ENCODE data around the gene KATNAL1. TPM values are rescaled to one million over a fixed set of nuclear protein-coding genes. Genes with fewer than 3 reads are reported as not detected.
A peak's percentile ranks its signal among the peaks of the same experiment; 100 is the strongest.

The KATNAL1 gene
- total RNA-seq, 1 experiment from 2014 or later, result 11.2 TPM

GRCh38 chr13:30196025-30196424 lies 111.3 kb downstream of the KATNAL1 start:
- Histone ChIP-seq H3K4me2 (ENCODE audit: insufficient read depth, insufficient read length, low read length) (no peak overlapping the region), H3K4ac (ENCODE audit: low read depth, low read length) (no peak overlapping the region), H2AK5ac (ENCODE audit: insufficient read length, low read length) (no peak overlapping the region), H3T11ph (ENCODE audit: low read length) (no peak overlapping the region), H3K23me2 (ENCODE audit: insufficient read length, low read depth, low read length, poor library complexity, severe bottlenecking) (no peaks in the 10 kb centered on the region), H4K5ac (ENCODE audit: insufficient read length, low read depth, low read length) (no peak overlapping the region), H2AFZ (ENCODE audit: low read length) (no peak overlapping the region), H3K9ac (ENCODE audit: extremely low read depth, insufficient read length, low read length) (no peak overlapping the region), H3K27me3 (ENCODE audit: insufficient read depth, low read length) (no peaks in the 10 kb centered on the region), H3K79me1 (ENCODE audit: insufficient read depth, low read depth, low read length, poor library complexity, severe bottlenecking) (no peaks in the 10 kb centered on the region), H3K56ac (ENCODE audit: insufficient read length, low read depth, low read length) (no peak overlapping the region), H3K79me2 (ENCODE audit: insufficient read depth, low read length) (no peaks in the 10 kb centered on the region), H2BK120ac (ENCODE audit: low read depth, low read length, poor library complexity, severe bottlenecking) (no peak overlapping the region), H2BK15ac (ENCODE audit: low read depth, low read length) (no peak overlapping the region), H3K14ac (ENCODE audit: insufficient read depth, low read length) (no peak overlapping the region), H3K18ac (ENCODE audit: insufficient read length, low read depth, low read length) (no peak overlapping the region), H3K4me1 (ENCODE audit: insufficient read depth, low read length) (peaks cover 2% of the 10 kb centered on the region; the same call in 1 of the 2 replicates), H4K8ac (replicated peaks; ENCODE audit: insufficient read length, low read depth, low read length) (no peak overlapping the region), H3K9me3 (ENCODE audit: control insufficient read depth, low read depth, low read length) (no peaks in the 10 kb centered on the region), H4K20me1 (ENCODE audit: control insufficient read depth, insufficient read depth, insufficient read length) (no peaks in the 10 kb centered on the region), H4K91ac (ENCODE audit: insufficient read length, low read depth, low read length) (no peak overlapping the region), H3K23ac (ENCODE audit: insufficient read length, low read depth, low read length) (no peak overlapping the region), H2BK12ac (ENCODE audit: insufficient read length, low read depth, low read length) (no peak overlapping the region), H2BK20ac (ENCODE audit: low read depth, low read length, poor library complexity, severe bottlenecking) (no peak overlapping the region), H2BK5ac (ENCODE audit: insufficient read length, low read length) (no peak overlapping the region), H3K27ac (ENCODE audit: insufficient read length, low read depth, low read length) (no peak overlapping the region)
- H3K36me3 Mint-ChIP-seq (ENCODE audit: insufficient read depth in 1 of 3, low read depth in 3 of 3), result no peaks in the 10 kb centered on the region; a peak in 1 of 7 replicates
- WGBS (ENCODE audit: extremely low coverage, insufficient read length, low lambda C conversion rate), result no CpG with 5 or more reads among the region's 3 CpGs
- TF ChIP-seq CTCF (conservative IDR thresholded peaks at IDR 0.05), result no peak
- H3K4me1 Mint-ChIP-seq, result peaks cover 23 to 24% of the 10 kb centered on the region in 2 experiments
- H3K9me3 Mint-ChIP-seq, result no peaks in the 10 kb centered on the region
- H3K27me3 Mint-ChIP-seq (ENCODE audit: low read depth), result no peaks in the 10 kb centered on the region
- 0 out of 7 replicates have a peak overlapping the region, but pooled peaks of 1 of the 3 experiments have one; percentile 44 for H3K27ac Mint-ChIP-seq
- DNase-seq, result peak; percentile 76
- peak overlapping the region in 1 of 2 experiments; percentile 69; a peak in 2 of 5 replicates for H3K4me3 Mint-ChIP-seq
